GM21576 (cell line): ENCODE data around the gene CYP3A7.
"Not testable (repeated sequence)": the region's sequence is repeated elsewhere in the genome, so short reads cannot be mapped to it uniquely, and the experiment has no call there.

Source experiments
- ATAC-seq: cut with Tn5 transposase; IDR thresholded peaks from one replicate; pipeline ENCODE4 v1.9.1; 2021; ENCODE audit warnings: mild to moderate bottlenecking, moderate library complexity; ENCODE audit not compliant: unreplicated experiment

CYP3A7 gene

DNA sequence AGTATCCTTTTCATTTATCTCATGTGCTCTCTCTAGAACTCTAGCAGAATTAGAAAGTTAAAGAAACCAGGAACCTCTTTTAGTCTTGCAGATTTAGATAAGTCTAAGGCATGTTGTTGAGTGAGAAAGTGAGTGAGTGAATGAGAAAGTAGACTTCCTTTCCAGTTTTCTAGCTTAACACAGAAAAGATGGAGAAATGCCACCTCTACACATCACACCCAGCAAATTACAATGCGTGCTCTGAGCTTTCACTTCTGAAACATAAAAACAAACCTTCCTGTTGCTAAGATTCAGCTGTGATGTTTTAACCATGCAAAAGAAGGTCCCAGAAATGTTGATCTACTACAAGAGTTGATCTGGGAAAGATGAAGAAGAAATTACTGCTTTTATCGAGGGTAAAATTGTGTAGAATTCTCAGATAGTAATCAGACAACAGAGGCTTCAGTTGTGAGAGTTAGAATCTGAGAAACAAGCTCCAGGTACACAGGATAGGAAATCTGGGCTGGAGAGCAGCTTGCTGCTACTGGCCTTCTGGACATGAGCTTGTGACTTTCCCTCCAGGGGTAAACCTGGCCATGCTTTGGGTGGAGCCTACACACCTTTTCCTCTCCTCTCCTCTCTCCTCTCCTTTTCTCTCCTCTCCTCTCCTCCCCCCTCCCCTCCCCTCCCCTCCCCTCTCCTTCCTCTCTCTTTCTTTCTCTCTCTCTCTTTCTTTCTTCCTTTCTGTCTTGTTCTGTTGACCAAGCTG lies 59.8 kb downstream of the CYP3A7 start:
- ATAC-seq = no peak

DNA sequence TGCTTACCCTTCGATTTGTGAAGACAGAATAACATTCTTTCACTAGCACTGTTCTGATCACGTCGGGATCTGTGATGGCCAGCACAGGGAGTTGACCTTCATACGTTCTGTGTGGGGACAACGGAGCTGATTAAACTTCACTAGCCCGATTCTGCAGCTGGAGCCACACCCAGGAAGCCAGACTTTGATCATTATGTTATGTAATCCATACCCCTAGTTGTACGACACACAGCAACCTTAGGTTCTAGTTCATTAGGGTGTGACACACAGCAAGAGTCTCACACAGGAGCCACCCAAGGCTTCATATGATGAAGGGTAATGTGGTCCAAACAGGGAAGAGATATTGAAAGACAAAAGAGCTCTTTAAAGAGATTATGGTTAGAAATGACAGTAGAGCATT lies 62.4 kb downstream of the CYP3A7 start:
- ATAC-seq = no peak

DNA sequence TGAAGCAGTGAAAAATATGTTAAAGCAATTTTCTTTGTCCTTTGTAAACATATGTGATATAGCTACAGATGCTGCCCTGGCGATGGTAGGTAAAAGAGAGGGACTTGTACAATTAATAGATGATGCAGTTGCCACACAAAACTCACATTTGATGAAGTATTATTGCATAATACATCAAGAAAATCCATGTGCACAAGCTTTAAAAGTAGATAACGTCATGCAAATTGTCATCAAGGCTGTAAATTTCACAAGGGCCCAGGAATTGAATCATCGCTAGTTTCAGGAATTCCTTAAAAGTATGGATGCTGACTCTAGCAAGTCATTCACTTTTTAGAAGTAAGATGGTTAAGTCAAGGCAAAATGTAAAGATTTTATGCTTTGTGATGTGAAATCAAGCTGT lies 65.2 kb downstream of the CYP3A7 start:
- ATAC-seq = no peak

DNA sequence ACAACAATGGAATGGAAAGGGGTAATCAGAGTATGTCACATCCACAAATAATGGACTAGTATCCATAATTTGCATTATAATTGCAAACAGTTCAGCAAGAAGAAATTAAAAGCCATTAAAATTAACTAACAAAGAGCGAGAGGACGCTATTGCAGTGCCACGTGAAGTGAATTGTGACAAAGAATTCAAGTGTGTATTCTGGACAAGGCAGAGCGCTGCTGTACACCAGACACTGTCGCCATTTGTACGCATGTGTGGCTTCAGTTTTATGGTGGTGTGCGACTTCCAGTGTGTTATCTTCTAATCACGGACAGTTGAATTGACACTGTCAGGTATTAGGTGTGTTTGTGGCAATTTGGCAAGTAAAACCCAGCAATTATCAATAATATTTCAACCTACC lies 66.5 kb downstream of the CYP3A7 start:
- no peak for ATAC-seq

DNA sequence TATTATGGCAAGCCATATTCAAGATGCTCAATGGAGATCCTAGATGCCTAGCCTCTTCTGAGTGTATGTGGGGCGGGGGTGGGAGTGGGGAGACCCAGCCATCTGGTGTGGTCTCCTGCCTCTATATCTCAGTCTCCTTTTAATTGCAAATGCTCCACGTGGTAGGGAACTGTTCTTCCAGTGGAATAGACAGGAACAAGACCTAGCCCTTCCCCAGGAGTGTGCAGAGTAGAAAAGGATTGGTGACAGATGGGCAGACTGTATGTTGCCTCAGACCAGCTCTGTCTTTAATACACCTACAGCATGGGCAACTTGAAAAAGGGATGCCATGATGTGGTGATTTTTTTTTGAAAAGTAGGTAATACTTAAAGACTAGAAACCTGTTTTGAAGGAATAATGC lies 67.8 kb downstream of the CYP3A7 start:
- ATAC-seq = no peak

DNA sequence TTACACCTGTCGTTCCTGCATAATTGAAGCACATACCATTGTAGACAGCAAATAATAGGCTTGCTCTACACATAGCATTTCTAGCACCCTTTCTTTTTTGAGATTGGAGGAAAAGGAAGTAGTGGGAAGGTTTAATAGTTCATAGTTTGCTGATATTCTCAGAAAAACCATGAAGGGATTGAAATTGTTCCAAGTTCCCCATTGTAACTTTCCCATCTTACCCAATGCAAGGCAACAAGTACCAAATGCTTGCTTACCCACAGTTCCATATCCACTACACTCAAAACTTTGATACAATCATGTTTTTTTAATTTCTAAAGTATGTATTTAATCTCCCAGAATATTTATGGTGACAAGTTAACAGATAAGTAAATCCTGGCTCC lies 69.0 kb downstream of the CYP3A7 start:
- ATAC-seq = no peak

DNA sequence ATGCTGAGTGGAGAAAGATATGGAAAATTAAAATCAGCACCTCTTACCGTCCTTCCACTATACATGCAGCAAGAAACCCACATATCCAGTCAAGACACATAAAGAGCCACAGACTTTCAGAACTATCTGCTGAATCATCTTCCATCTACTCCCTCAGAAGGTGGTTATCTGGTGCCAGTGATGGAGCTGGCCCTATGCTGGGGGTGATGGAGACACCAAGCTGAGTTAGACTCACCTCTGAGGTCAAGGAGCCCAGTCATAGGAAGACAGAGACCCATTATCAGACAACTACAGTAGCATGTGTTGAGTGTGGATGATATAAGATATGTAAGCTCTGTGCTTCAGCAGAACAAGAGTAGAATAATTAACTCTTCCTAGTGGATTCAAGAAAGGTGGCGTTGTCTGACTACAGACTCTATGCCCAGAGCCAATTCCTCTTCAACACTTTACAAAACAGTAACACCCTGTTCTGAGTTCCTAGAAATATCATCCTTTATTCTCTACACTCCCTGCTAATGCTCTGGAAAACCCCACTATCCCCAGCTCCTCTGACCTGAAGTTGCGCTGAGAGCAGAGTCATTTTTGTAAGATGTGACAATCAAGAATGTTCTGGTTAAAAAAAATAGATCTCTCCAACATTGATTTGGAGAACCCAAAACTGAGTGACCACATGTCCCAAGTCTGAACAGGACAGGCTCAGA lies 69.5 kb downstream of the CYP3A7 start:
- no peak for ATAC-seq

DNA sequence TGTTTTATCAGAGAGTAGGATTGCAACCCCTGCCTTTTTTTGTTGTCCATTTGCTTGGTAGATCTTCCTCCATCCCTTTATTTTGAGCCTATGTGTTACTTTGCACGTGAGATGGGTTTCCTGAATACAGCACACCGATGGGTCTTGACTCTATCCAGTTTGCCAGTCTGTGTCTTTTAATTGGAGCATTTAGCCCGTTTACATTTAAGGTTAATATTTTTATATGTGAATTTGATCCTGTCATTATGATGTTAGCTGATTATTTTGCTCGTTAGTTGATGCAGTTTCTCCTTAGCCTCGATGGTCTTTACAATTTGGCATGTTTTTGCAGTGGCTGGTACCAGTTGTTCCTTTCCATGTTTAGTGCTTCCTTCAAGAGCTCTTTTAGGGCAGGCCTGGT lies 77.1 kb downstream of the CYP3A7 start:
- not testable (repeated sequence) for ATAC-seq
